GM21529 (cell line): ENCODE results near the gene HMGN1.

Experiments
- ATAC-seq: cut with Tn5 transposase; IDR thresholded peaks from one replicate; pipeline ENCODE4 v1.9.1; 2021; ENCODE audit not compliant: unreplicated experiment

HMGN1 gene

DNA sequence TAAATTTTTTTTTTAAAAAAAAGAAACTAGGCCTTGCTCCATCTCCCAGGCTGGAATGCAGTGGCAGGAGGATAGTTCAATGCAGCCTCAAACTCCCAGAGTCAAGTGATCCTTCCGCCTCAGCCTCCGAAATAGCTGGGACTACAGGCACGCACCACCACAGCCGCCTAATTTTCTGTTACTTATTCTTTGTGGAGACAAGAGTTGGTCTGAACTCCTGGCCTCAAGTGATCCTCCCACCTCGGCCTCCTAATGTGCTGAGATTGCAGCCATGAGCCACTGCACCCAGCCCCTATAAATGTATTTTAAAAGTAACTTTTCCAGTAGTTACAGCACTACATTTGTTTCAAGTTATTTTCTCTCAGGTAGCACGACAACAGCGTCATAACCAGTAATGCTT, 37.7 kb downstream of the HMGN1 start:
- ATAC-seq = no peak

GRCh38 chr21:39307466-39307865, 41.4 kb downstream of the HMGN1 start:
- ATAC-seq = no peak

DNA sequence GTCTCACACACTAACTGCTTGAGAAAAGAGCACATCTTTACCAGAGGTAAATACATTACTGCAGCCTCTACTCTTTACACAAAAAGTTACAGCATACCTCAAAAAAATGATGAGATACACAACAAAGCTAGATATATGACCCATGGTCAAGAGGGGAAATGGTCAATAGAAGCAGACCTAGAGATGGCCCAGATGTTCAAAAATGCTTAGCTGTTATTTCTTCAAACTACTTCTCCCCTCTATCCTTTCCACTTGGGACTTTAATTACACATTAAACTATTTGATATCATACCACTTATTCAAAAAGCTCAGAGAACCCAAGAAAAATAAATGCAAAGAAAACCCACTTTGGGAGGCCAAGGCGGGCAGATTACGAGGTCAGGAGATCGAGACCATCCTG, 48.3 kb downstream of the HMGN1 start:
- no peak for ATAC-seq

GRCh38 chr21:39296891-39297290, 52.0 kb downstream of the HMGN1 start:
- ATAC-seq = no peak
